ENCODE data around the gene OSBP2.

The OSBP2 gene

DNA sequence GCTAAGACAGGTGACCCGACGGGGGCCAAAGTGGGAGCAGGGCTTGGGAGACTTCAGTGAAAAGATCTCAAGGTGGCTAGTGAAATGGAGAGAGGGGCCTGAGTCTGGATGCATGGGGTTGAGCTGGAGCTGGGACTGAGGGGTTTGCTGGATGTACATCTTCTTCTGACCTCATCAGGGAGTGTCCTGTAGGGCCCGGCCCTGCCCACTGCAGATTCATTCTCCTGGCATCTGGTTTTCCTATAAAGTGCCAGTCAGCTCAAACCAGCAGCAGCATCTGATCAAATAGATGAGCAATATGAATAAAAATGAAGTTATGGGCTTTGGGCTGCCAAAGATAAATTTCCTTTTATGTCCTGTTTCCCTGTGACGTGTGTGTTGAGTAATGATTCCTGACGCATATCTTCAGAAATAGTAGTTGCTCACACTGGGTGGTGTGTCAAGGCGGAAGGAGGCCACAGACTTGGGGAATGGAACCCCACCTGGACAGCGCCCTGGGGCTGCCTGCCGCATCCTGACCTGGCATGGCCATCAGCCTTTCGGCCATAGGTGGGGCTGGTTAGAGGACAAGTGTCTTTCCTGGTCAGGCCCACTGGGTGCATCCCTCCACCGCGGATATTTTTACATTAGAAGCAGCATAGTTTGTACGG is 135.4 kb downstream of the OSBP2 start:
- H3K27ac ChIP-seq, result no peak overlapping the region
- TF ChIP-seq CTCF (IDR thresholded peaks at IDR 0.05) (no peak), ZFX (IDR thresholded peaks at IDR 0.05; ENCODE audit: borderline replicate concordance) (no peak)

DNA sequence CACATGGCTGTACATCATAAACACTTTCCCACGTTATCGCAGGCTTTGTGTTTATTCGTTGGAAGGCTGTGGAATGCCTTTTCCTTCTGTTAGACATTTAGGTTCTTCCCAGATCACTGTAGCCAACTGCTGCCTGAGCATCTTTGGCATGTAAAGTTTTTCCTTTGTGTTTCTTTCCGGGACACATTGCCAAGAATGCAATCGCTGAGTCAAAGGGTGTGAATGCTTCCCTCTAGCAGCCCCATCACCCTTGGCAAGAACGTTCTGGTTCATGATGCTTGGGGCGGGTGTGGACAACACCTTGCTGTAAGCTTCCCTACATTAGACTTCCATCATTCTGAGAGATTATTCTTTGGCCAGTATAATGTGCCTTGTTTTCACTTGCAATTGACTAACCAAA is 136.2 kb downstream of the OSBP2 start:
- TF ChIP-seq ZFX (IDR thresholded peaks at IDR 0.05; ENCODE audit: borderline replicate concordance), result no peak

GRCh38 chr22:30832407-30832987 is 137.8 kb downstream of the OSBP2 start:
- H3K27ac ChIP-seq, result no peak overlapping the region
- no peak for TF ChIP-seq ZFX (IDR thresholded peaks at IDR 0.05; ENCODE audit: borderline replicate concordance)
- TF ChIP-seq CTCF (IDR thresholded peaks at IDR 0.05), result no peak

More for the DNA sequence above, 136.2 kb downstream of the OSBP2 start:
- H3K27ac ChIP-seq, result no peak overlapping the region

GRCh38 chr22:30833322-30833721 is 138.6 kb downstream of the OSBP2 start:
- no peak overlapping the region for H3K27ac ChIP-seq
- TF ChIP-seq CTCF (IDR thresholded peaks at IDR 0.05), result no peak
- no peak for TF ChIP-seq ZFX (IDR thresholded peaks at IDR 0.05; ENCODE audit: borderline replicate concordance)

- no peak for TF ChIP-seq ZFX (IDR thresholded peaks at IDR 0.05; ENCODE audit: borderline replicate concordance)
- no peak overlapping the region for H3K27ac ChIP-seq
Measured at GRCh38 chr22:30837531-30837930, 142.9 kb downstream of the OSBP2 start.

- H3K27ac ChIP-seq, result no peak overlapping the region
- TF ChIP-seq ZFX (IDR thresholded peaks at IDR 0.05; ENCODE audit: borderline replicate concordance) (no peak), CTCF (IDR thresholded peaks at IDR 0.05) (no peak)
Measured at GRCh38 chr22:30838111-30838510, 143.4 kb downstream of the OSBP2 start.

DNA sequence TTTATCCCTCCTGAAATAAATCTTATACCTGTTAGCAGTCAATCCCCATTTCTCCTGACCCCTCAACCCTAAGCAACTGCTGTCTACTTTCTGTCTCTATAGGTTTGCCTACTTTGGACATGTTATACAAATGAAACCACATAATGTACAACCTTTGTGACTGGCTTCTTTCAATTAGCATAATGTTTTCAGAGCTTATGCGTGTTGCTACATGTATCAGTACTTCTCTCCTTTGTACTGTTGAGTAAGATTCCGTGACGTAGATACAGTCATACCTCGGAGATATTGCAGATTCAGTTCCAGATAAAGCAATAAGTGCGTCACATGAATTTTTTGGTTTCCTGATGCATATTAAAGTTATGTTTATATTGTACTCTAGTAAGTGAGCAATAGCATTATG is 146.6 kb downstream of the OSBP2 start:
- TF ChIP-seq CTCF (IDR thresholded peaks at IDR 0.05) (no peak), ZFX (IDR thresholded peaks at IDR 0.05; ENCODE audit: borderline replicate concordance) (no peak)
- H3K27ac ChIP-seq, result no peak overlapping the region

DNA sequence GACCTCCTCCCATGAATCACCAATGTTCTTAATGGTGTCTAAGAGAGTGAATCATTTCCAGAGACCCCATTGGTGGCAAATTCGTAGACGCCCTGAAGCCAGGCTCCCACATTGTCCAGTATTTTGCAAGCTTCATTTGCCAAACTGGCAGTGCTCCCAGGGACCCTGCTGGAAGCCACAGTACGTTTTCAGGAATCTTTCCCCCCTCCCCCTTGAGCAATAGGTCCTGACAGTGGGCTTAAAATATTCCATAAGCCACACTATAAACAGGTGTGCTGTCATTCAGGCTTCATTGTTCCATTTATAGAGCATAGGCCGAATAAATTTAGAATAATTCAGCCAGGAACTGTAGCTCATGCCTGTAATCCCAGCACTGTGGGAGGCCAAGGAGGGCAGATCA is 148.6 kb downstream of the OSBP2 start:
- H3K27ac ChIP-seq, result no peak overlapping the region
- no peak for TF ChIP-seq ZFX (IDR thresholded peaks at IDR 0.05; ENCODE audit: borderline replicate concordance)
- no peak for TF ChIP-seq CTCF (IDR thresholded peaks at IDR 0.05)

Data from 22Rv1 (cell line).